HG02798 (cell line): ENCODE data around the gene TGFB3.
"Not testable (repeated sequence)": the region's sequence is repeated elsewhere in the genome, so short reads cannot be mapped to it uniquely, and the experiment has no call there.

Experiments used
- ATAC-seq: cut with Tn5 transposase; IDR thresholded peaks from one replicate; pipeline ENCODE4 v1.9.1; 2021; ENCODE audit warnings: mild to moderate bottlenecking; ENCODE audit not compliant: unreplicated experiment, poor library complexity

Gene TGFB3

DNA sequence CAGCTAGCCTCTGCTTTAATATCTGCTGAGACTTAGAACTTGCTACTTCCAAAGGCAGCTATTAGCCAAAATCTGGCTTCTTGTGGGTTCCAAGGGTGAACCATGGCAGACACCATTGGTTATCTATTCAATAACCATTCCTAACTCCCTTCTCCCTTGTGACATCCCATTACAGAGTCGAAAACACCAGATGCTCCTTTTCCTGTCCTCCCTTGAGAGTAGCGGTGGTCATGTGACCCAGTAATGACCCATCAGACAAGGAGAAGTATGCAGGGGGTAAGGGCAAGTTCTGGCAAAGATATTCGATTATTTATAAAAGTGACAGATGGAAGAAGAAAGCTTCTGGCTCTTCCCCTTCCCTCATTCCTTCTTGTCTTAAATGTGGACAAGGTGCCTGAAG is 20.1 kb downstream of the TGFB3 start:
- ATAC-seq: no peak

- ATAC-seq: peak; percentile 45
These were observed 21.6 kb downstream of the TGFB3 start for GRCh38 chr14:75960231-75960630.

- ATAC-seq: no peak
These were observed 22.8 kb downstream of the TGFB3 start for GRCh38 chr14:75959031-75959430.

GRCh38 chr14:75952489-75952888 is 29.3 kb downstream of the TGFB3 start:
- ATAC-seq: no peak

GRCh38 chr14:75946785-75947184 is 35.0 kb downstream of the TGFB3 start:
- no peak for ATAC-seq

DNA sequence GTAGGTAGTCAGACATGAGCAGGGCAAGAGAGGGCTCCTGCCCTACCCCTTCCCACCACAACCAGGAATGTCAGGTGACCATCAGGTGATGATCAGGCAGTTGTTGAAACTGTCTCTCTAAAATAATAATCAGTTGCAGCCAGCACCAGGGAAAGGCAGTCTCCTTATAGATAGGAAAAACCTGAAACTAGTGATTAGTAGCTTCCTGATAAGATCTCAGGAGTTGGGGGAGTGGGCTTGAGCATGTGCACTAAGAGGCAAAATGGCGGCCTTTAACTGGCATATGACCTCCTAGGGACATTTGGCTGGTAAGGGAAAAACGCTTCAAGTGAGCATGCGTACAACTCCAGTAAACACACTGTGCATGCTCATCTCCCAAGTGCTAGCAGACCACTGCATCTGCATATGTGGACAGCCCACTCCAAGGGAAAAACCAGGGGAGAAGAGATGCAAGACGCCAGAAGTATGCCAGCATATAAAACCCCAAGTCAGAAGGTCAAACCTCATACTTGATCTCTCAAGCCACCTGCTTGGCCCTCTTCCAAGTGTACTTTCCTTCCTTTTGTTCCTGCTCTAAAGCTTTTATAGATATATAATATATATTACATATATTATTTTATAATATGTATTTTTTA is 37.1 kb downstream of the TGFB3 start:
- no peak for ATAC-seq

GRCh38 chr14:75941030-75941429 is 40.8 kb downstream of the TGFB3 start:
- no peak for ATAC-seq

DNA sequence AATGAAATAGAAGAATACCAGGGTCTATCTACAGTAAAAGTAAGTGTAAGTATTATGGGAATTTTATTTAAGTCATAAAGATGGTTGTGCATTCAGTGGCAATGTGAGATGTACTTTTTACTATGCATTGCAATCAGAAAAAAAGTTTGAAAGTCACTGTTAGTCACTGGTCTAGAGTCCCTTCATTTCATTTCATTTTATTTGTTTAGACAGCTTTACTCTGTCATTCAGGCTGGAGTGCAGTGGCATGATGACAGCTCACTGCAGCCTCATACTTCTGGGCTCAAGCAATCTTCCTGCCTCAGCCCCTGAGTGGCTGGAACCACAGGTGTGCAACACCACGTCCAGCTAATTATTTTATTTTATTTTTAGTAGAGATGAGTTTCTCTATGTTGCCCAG is 42.6 kb downstream of the TGFB3 start:
- ATAC-seq: no peak

- no peak for ATAC-seq
These were observed 46.7 kb downstream of the TGFB3 start for GRCh38 chr14:75934998-75935628.

GRCh38 chr14:75933712-75934296 is 48.0 kb downstream of the TGFB3 start:
- no peak for ATAC-seq

GRCh38 chr14:75928690-75929181 is 53.1 kb downstream of the TGFB3 start:
- ATAC-seq: no peak

- ATAC-seq: no peak
These were observed 54.2 kb downstream of the TGFB3 start for GRCh38 chr14:75927564-75928087.

- ATAC-seq: no peak
These were observed 55.2 kb downstream of the TGFB3 start for GRCh38 chr14:75926431-75927115.

- not testable (repeated sequence) for ATAC-seq
These were observed 56.5 kb downstream of the TGFB3 start for GRCh38 chr14:75925141-75925840.

DNA sequence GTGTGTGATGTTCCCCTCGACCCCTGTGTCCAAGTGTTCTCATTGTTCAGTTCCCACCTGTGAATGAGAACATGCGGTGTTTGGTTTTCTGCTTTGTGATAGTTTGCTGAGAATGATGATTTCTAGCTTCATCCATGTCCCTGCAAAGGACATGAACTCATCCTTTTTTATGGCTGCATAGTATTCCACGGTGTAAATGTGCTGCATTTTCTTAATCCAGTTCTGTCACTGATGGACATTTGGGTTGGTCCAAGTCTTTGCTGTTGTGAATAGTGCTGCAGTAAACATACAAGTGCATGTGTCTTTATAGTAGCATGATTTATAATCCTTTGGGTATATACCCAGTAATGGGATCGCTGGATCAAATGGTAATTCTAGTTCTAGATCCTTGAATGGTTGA is 61.4 kb downstream of the TGFB3 start:
- ATAC-seq: not testable (repeated sequence)

DNA sequence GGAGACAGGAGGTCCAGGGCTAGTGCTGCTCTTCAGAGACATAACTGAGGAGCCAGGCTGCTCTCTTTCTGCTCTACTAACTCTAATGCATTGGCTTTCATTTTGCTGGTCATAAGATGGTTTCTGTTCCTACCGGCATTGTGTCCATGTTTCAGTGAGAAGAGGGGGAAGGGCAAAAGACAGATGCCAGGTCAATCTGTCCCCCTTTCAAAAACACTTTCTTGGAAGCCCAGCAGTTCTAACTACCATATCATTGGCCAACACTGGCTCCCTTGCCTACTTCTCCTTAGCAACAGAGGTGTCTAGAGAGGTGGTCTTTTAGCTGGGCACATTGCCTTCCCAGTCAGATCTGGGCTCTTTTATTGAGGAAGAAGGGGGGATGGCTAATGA is 63.9 kb downstream of the TGFB3 start:
- no peak for ATAC-seq

GRCh38 chr14:75917322-75917945 is 64.4 kb downstream of the TGFB3 start:
- ATAC-seq: no peak

- no peak for ATAC-seq
These were observed 66.8 kb downstream of the TGFB3 start for GRCh38 chr14:75915045-75915444.

- no peak for ATAC-seq
These were observed 68.6 kb downstream of the TGFB3 start for GRCh38 chr14:75913183-75913582.

GRCh38 chr14:75911883-75912282 is 69.9 kb downstream of the TGFB3 start:
- no peak for ATAC-seq
